AG09319 (cell line): ENCODE results near the gene OPRL1.

Experiments used
- DNase-seq: peaks from one replicate; pipeline ENCODE4 v3.0.0-alpha.2; 2010; ENCODE audit warnings: low read depth; ENCODE audit errors: extremely low read depth
- CTCF ChIP-seq: IDR thresholded peaks from 2 replicates; pipeline ENCODE4 v1.5.1; 2011; ENCODE audit warnings: low read depth, mild to moderate bottlenecking, inconsistent platforms, low read length, moderate library complexity

The OPRL1 gene

GRCh38 chr20:64142590-64142989 is 62.7 kb downstream of the OPRL1 start:
- no peak for DNase-seq
- no peak for TF ChIP-seq CTCF

GRCh38 chr20:64143018-64143801 is 63.3 kb downstream of the OPRL1 start:
- no peak for DNase-seq
- TF ChIP-seq CTCF = no peak

GRCh38 chr20:64144144-64144912 is 64.4 kb downstream of the OPRL1 start:
- DNase-seq = no peak
- TF ChIP-seq CTCF = no peak

GRCh38 chr20:64145458-64146300 is 65.8 kb downstream of the OPRL1 start:
- no peak for DNase-seq
- no peak for TF ChIP-seq CTCF

- no peak for TF ChIP-seq CTCF
- no peak for DNase-seq
These were observed 66.5 kb downstream of the OPRL1 start for GRCh38 chr20:64146301-64146935.

GRCh38 chr20:64146936-64147477 is 67.1 kb downstream of the OPRL1 start:
- no peak for DNase-seq
- TF ChIP-seq CTCF = no peak
